ENCODE measurements around the gene HSD11B1L.

The HSD11B1L gene

DNA sequence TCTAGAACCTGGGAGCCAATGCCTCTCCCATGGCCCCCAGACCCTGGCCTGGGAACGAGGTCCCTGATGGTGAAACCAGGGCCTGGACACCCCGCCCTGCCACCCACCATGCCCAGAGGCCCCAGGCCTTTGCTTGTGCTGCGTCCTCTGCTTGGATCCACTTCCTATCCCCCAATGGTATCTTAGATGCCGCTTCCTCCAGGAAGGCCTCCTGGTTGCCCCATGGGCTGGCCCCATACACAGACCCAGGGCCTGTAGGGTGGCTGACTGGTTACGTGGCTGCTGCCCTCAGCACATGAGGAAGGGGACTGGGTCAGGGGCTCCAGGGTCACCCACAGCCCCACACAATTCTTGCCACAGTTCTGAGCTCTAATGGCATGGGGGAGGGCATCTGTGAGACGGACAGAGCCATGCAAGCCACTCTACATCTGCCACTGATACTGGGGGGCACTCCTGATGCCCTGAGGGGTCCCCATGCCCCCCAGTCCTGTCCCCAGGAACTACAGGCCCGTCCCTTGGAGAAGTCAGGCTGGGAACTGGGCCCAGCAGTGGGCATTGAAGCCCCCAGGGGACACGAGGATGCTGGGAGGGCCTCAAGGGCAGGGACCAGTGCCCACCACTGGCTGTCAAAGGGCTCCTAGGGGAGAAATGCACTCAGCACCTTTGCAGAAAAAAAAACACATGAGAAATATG is 14.3 kb downstream of the HSD11B1L start:
- H3K27me3 ChIP-seq (ENCODE audit: low read length): no peaks in the 10 kb centered on the region

DNA sequence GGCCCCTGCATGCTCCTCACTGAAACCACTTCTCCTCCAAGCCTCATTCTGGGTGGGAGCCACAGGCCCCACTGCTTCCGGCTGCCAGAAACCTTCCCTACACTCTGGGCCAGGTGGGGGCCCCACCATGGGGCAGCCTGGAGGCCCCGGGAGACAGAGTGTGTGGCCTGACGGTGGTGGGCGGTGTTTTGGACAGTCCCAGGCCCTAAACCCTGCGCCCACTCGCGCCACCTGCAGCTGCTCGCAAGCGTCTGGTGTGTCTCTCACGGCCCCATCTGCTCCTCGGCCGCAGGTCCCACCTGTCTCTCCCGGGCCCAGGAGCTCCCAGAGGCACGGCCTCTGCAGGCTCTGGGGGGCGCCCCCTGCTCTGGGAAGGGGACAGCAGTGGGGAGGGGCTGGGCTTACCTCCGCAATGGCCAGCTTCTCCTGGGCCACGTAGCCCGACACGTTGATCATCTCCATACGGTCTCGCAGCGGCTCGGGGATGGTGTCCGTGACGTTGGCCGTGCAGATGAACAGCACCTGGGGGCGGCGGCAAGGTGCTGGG is 14.9 kb downstream of the HSD11B1L start:
- Histone ChIP-seq H4K20me1 (ENCODE audit: low read depth, low read length) (no peaks in the 10 kb centered on the region; the same call in 1 of the 2 replicates), H3K27me3 (ENCODE audit: low read length) (no peaks in the 10 kb centered on the region), H3K36me3 (ENCODE audit: low read length) (no peaks in the 10 kb centered on the region; the same call in 1 of the 2 replicates), H3K9ac (ENCODE audit: low read length) (no peak overlapping the region), H3K4me3 (ENCODE audit: insufficient read depth, low read length, poor library complexity, severe bottlenecking) (no peak overlapping the region), H3K27ac (ENCODE audit: low read depth, low read length) (peak overlapping the region; percentile 47), H3F3A (ENCODE audit: insufficient read depth) (peaks cover 37% of the 10 kb centered on the region), H3K79me2 (ENCODE audit: insufficient read depth, low read length) (peaks cover 24% of the 10 kb centered on the region), H3K9me3 (ENCODE audit: insufficient read depth, low read length) (no peaks in the 10 kb centered on the region), H3K9me2 (replicated peaks; ENCODE audit: insufficient read depth, low read length) (no peaks in the 10 kb centered on the region), H2AFZ (ENCODE audit: low read depth, low read length, severe bottlenecking) (no peak overlapping the region), H3K4me2 (ENCODE audit: low read depth, low read length, poor library complexity, severe bottlenecking) (no peak overlapping the region)
- TF ChIP-seq CTCF (IDR thresholded peaks at IDR 0.05; ENCODE audit: insufficient read depth, low read length, poor library complexity, severe bottlenecking) (no peak), EZH2phosphoT487 (conservative IDR thresholded peaks at IDR 0.05; ENCODE audit: low read length) (no peak)

More for the DNA sequence above, 14.3 kb downstream of the HSD11B1L start:
- Histone ChIP-seq H3K4me3 (ENCODE audit: insufficient read depth, low read length, poor library complexity, severe bottlenecking) (no peak overlapping the region), H3K9me2 (replicated peaks; ENCODE audit: insufficient read depth, low read length) (no peaks in the 10 kb centered on the region), H3K36me3 (ENCODE audit: low read length) (no peaks in the 10 kb centered on the region; the same call in 1 of the 2 replicates), H2AFZ (ENCODE audit: low read depth, low read length, severe bottlenecking) (no peak overlapping the region), H3K9ac (ENCODE audit: low read length) (no peak overlapping the region), H4K20me1 (ENCODE audit: low read depth, low read length) (no peaks in the 10 kb centered on the region; the same call in 1 of the 2 replicates), H3K27ac (ENCODE audit: low read depth, low read length) (peak overlapping the region; percentile 47), H3K79me2 (ENCODE audit: insufficient read depth, low read length) (peaks cover 30% of the 10 kb centered on the region), H3K4me2 (ENCODE audit: low read depth, low read length, poor library complexity, severe bottlenecking) (no peak overlapping the region), H3F3A (ENCODE audit: insufficient read depth) (peaks cover 42% of the 10 kb centered on the region), H3K9me3 (ENCODE audit: insufficient read depth, low read length) (no peaks in the 10 kb centered on the region)
- no peak for TF ChIP-seq CTCF (IDR thresholded peaks at IDR 0.05; ENCODE audit: insufficient read depth, low read length, poor library complexity, severe bottlenecking)
- TF ChIP-seq EZH2phosphoT487 (conservative IDR thresholded peaks at IDR 0.05; ENCODE audit: low read length): no peak

DNA sequence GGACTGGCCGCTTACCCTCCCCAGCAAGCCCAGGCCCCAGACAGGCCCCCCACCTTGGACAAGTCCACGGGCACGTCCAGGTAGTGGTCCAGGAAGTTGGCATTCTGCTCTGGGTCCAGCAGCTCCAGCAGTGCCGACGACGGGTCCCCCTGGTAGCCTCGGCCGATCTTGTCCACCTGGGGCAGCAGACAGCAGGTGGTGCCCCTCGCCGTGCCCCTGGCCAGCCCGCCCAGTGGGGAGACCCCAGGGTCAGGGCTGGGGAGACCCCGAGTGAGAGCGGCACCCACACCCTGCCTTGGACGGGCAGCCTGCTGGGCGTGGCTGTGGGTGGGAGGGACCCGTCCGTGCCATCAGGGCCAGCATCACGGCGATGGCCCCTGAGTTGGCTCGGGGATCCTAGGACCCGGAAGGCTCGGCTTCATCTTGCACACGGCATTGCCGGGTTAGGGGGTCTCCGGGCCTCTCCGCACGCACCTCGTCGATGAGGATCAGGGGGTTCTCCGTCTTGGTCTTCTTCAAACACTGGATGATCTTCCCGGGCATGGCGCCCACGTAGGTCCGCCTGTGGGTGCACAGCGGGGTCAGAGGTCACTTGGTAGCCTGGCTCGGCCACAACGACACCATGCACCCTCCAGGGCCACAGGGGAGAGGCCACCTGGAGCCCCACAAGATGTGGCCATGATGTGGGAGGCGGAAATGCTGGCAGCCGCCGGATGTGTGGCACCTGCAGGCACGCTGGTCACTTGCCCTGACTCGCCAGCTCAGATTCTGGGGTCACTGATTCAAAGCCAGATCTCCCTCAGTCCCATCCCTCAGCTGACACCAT is 15.6 kb downstream of the HSD11B1L start:
- no peak overlapping the region for H3K4me2 ChIP-seq (ENCODE audit: low read depth, low read length, poor library complexity, severe bottlenecking)

More for the DNA sequence above, 15.6 kb downstream of the HSD11B1L start:
- Histone ChIP-seq H3K27ac (ENCODE audit: low read depth, low read length) (0 out of 2 replicates have a peak overlapping the region, but pooled peaks have one; percentile 7), H3K4me3 (ENCODE audit: insufficient read depth, low read length, poor library complexity, severe bottlenecking) (no peak overlapping the region), H3K27me3 (ENCODE audit: low read length) (no peaks in the 10 kb centered on the region), H3K79me2 (ENCODE audit: insufficient read depth, low read length) (peaks cover 17% of the 10 kb centered on the region), H3K9me2 (replicated peaks; ENCODE audit: insufficient read depth, low read length) (no peaks in the 10 kb centered on the region), H3K9me3 (ENCODE audit: insufficient read depth, low read length) (no peaks in the 10 kb centered on the region), H3K9ac (ENCODE audit: low read length) (no peak overlapping the region), H3F3A (ENCODE audit: insufficient read depth) (peaks cover 31% of the 10 kb centered on the region), H2AFZ (ENCODE audit: low read depth, low read length, severe bottlenecking) (no peak overlapping the region), H4K20me1 (ENCODE audit: low read depth, low read length) (no peaks in the 10 kb centered on the region; the same call in 1 of the 2 replicates), H3K36me3 (ENCODE audit: low read length) (no peaks in the 10 kb centered on the region)
- TF ChIP-seq CTCF (IDR thresholded peaks at IDR 0.05; ENCODE audit: insufficient read depth, low read length, poor library complexity, severe bottlenecking): no peak
- no peak for TF ChIP-seq EZH2phosphoT487 (conservative IDR thresholded peaks at IDR 0.05; ENCODE audit: low read length)
